NCI-H1417 treated with DMSO at 0.1 percent for 48 hours (cell line): ENCODE measurements around the gene IRS2.
A peak's percentile ranks its signal among the peaks of the same experiment; 100 is the strongest.
"Not testable (repeated sequence)": the region's sequence is repeated elsewhere in the genome, so short reads cannot be mapped to it uniquely, and the experiment has no call there.

Experiments used
- DNase-seq: peaks from one replicate; lab custom pipeline; 2025; lab: John Stamatoyannopoulos, UW

IRS2 gene

GRCh38 chr13:109786457-109787134 is at the start of gene IRS2:
IRS2 (minus strand) TSS chr13:109786583; CDS start chr13:109786053, 530 bp downstream.
- peak; percentile 97 for DNase-seq

- DNase-seq = no peak
Measured at GRCh38 chr13:109834973-109835720, 48.8 kb upstream of the IRS2 start.

GRCh38 chr13:109833940-109834339 is 47.6 kb upstream of the IRS2 start:
- no peak for DNase-seq

- no peak for DNase-seq
Measured at GRCh38 chr13:109833071-109833470, 46.7 kb upstream of the IRS2 start.

GRCh38 chr13:109828591-109829316 is 42.4 kb upstream of the IRS2 start:
- DNase-seq = not testable (repeated sequence)

GRCh38 chr13:109823201-109823600 is 36.8 kb upstream of the IRS2 start:
- DNase-seq = not testable (repeated sequence)

- DNase-seq = no peak
Measured at GRCh38 chr13:109821103-109821502, 34.7 kb upstream of the IRS2 start.

- DNase-seq = no peak
Measured at GRCh38 chr13:109819874-109820273, 33.5 kb upstream of the IRS2 start.

GRCh38 chr13:109818886-109819285 is 32.5 kb upstream of the IRS2 start:
- no peak for DNase-seq

- DNase-seq = no peak
Measured at GRCh38 chr13:109817591-109818535, 31.5 kb upstream of the IRS2 start.

GRCh38 chr13:109816808-109817203 is 30.4 kb upstream of the IRS2 start:
- no peak for DNase-seq

- no peak for DNase-seq
Measured at GRCh38 chr13:109816112-109816807, 29.9 kb upstream of the IRS2 start.

GRCh38 chr13:109815651-109816050 is 29.3 kb upstream of the IRS2 start:
- no peak for DNase-seq

- DNase-seq = no peak
Measured at GRCh38 chr13:109813663-109814062, 27.3 kb upstream of the IRS2 start.

- no peak for DNase-seq
Measured at GRCh38 chr13:109812382-109812781, 26.0 kb upstream of the IRS2 start.

GRCh38 chr13:109810761-109811510 is 24.6 kb upstream of the IRS2 start:
- DNase-seq = no peak

- no peak for DNase-seq
Measured at GRCh38 chr13:109809216-109809932, 23.0 kb upstream of the IRS2 start.

GRCh38 chr13:109807345-109807744 is 21.0 kb upstream of the IRS2 start:
- DNase-seq = no peak

GRCh38 chr13:109804654-109805053 is 18.3 kb upstream of the IRS2 start:
- no peak for DNase-seq

GRCh38 chr13:109803825-109804224 is 17.4 kb upstream of the IRS2 start:
- no peak for DNase-seq
